ENCODE measurements around the gene BCL2L12. TPM values are rescaled to one million over a fixed set of nuclear protein-coding genes. Genes with fewer than 3 reads are reported as not detected.
"Not testable (repeated sequence)": the region's sequence is repeated elsewhere in the genome, so short reads cannot be mapped to it uniquely, and the experiment has no call there.

The BCL2L12 gene
- total RNA-seq, 1 donor from 2014 or later: 31.5 TPM

DNA sequence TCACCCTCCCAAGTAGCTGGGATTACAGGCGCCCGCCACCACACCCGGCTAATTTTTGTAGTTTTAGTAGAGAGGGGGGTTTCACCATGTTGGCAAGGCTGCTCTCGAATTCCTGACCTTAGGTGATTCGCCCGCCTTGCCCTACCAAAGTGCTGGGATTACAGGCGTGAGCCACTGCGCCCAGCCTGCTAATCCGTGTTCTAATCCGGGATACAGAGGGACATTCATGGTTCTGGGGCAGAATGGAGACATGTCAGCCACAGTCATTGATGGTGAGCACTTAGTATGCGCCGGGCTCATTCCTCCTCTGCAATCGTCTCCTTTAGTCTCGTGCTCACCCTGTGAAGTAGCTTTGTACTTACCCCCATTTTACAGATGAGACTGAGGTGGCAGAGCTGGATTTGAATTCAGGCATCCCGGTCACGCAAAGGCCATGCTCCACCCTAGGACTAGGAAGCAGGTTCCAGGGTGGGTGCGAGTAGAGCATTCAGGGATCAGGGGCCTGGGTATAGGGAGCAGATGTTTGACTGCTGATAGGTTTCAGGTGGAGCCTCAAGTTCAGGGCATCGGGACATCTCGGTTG lies 34.0 kb upstream of the BCL2L12 start:
- no peak overlapping the region for H2AFZ ChIP-seq (ENCODE audit: low read depth, low read length)
- H3K36me3 ChIP-seq (ENCODE audit: insufficient read depth, low read length): peaks cover 4% of the 10 kb centered on the region
- H3K4me1 ChIP-seq (ENCODE audit: insufficient read depth, low read length): peaks cover 9% of the 10 kb centered on the region
- Mint-ChIP-seq H3K36me3 (ENCODE audit: low read depth, unreplicated experiment) (peaks cover 13% of the 10 kb centered on the region), H3K4me1 (ENCODE audit: low read depth, unreplicated experiment) (peaks cover 5% of the 10 kb centered on the region), H3K27ac (ENCODE audit: unreplicated experiment) (no peak overlapping the region), H3K9me3 (ENCODE audit: unreplicated experiment) (peaks cover 1% of the 10 kb centered on the region), H3K27me3 (ENCODE audit: low read depth, unreplicated experiment) (no peaks in the 10 kb centered on the region), H3K4me3 (ENCODE audit: unreplicated experiment) (no peak overlapping the region)
- H3K27me3 ChIP-seq (ENCODE audit: insufficient read depth, low read length): no peaks in the 10 kb centered on the region
- TF ChIP-seq, protein P1, sequence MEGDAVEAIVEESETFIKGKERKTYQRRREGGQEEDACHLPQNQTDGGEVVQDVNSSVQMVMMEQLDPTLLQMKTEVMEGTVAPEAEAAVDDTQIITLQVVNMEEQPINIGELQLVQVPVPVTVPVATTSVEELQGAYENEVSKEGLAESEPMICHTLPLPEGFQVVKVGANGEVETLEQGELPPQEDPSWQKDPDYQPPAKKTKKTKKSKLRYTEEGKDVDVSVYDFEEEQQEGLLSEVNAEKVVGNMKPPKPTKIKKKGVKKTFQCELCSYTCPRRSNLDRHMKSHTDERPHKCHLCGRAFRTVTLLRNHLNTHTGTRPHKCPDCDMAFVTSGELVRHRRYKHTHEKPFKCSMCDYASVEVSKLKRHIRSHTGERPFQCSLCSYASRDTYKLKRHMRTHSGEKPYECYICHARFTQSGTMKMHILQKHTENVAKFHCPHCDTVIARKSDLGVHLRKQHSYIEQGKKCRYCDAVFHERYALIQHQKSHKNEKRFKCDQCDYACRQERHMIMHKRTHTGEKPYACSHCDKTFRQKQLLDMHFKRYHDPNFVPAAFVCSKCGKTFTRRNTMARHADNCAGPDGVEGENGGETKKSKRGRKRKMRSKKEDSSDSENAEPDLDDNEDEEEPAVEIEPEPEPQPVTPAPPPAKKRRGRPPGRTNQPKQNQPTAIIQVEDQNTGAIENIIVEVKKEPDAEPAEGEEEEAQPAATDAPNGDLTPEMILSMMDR (IDR thresholded peaks at IDR 0.05; ENCODE audit: insufficient read depth, low read depth, low read length): no peak
- TF ChIP-seq EZH2 (IDR thresholded peaks at IDR 0.05; ENCODE audit: insufficient read depth, low read length): no peak
- FAIRE-seq (no peak), DNase-seq (ENCODE audit: low read depth) (no peak)
- no peak overlapping the region for H3K9ac ChIP-seq (ENCODE audit: low read length)
- H3K4me3 ChIP-seq (ENCODE audit: insufficient read depth, low read depth, low read length): no peak overlapping the region
- H3K79me2 ChIP-seq (ENCODE audit: insufficient read depth, low read length): no peaks in the 10 kb centered on the region
- no peaks in the 10 kb centered on the region for H3K9me3 ChIP-seq (ENCODE audit: insufficient read depth, low read depth, low read length)
- peaks cover 5% of the 10 kb centered on the region for H4K20me1 ChIP-seq (ENCODE audit: insufficient read depth, low read length)
- no peak overlapping the region for H3K4me2 ChIP-seq (ENCODE audit: low read length)
- H3K27ac ChIP-seq (ENCODE audit: low read depth, low read length): no peak overlapping the region

DNA sequence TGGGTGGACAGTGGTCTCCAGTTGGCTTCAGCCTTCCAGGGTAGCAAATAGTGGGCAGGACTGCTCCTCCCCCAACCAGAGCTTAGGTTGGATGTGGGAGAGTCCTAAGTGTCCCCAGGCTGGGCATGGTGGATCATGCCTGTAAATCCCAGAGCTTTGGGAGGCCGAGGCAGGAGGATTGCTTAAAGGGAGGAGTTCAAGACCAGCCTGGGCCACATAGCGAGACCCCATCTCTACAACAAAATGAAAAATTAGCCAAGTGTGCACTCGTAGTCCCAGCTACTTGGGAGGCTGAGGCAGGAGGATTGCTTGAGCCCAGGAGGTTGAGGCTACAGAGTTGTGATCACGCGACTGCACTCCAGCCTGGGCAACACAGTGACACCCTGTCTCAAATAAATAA lies 33.2 kb upstream of the BCL2L12 start:
- H3K27ac Mint-ChIP-seq (ENCODE audit: unreplicated experiment): peak overlapping the region; percentile 12
- Histone ChIP-seq H3K4me1 (ENCODE audit: insufficient read depth, low read length) (peaks cover 9% of the 10 kb centered on the region), H3K27ac (ENCODE audit: low read depth, low read length) (no peak overlapping the region), H3K36me3 (ENCODE audit: insufficient read depth, low read length) (no peaks in the 10 kb centered on the region), H3K9me3 (ENCODE audit: insufficient read depth, low read depth, low read length) (no peaks in the 10 kb centered on the region), H4K20me1 (ENCODE audit: insufficient read depth, low read length) (peaks cover 5% of the 10 kb centered on the region), H3K79me2 (ENCODE audit: insufficient read depth, low read length) (no peaks in the 10 kb centered on the region), H3K9ac (ENCODE audit: low read length) (no peak overlapping the region), H3K4me2 (ENCODE audit: low read length) (no peak overlapping the region), H3K27me3 (ENCODE audit: insufficient read depth, low read length) (no peaks in the 10 kb centered on the region), H3K4me3 (ENCODE audit: insufficient read depth, low read depth, low read length) (no peak overlapping the region), H2AFZ (ENCODE audit: low read depth, low read length) (no peak overlapping the region)
- peaks cover 5% of the 10 kb centered on the region for H3K4me1 Mint-ChIP-seq (ENCODE audit: low read depth, unreplicated experiment)
- no peaks in the 10 kb centered on the region for H3K27me3 Mint-ChIP-seq (ENCODE audit: low read depth, unreplicated experiment)
- no peak overlapping the region for H3K4me3 Mint-ChIP-seq (ENCODE audit: unreplicated experiment)
- H3K9me3 Mint-ChIP-seq (ENCODE audit: unreplicated experiment): peaks cover 1% of the 10 kb centered on the region
- TF ChIP-seq, protein P1 (IDR thresholded peaks at IDR 0.05; ENCODE audit: insufficient read depth, low read depth, low read length): no peak
- no peak for TF ChIP-seq EZH2 (IDR thresholded peaks at IDR 0.05; ENCODE audit: insufficient read depth, low read length)
- peaks cover 13% of the 10 kb centered on the region for H3K36me3 Mint-ChIP-seq (ENCODE audit: low read depth, unreplicated experiment)
- DNase-seq (ENCODE audit: low read depth) (no peak), FAIRE-seq (no peak)

DNA sequence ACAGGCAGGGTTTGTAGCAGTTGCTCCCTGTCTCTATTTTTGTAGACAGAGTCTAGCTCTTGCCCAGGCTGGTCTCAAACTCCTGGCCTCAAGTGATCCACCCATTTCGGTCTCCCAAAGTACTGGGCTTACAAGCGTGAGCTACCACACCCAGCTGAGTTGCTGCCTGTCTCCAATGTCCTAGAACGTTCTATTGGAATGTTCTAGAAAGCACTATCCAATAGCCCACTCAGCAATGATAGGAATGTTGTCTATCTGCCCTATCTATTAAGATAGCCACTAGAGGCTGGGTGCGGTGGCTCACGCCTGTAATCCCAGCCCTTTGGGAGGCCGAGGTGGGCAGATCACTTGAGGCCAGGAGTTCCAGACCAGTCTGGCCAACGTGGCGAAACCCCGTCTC lies 32.5 kb upstream of the BCL2L12 start:
- H3K27me3 Mint-ChIP-seq (ENCODE audit: low read depth, unreplicated experiment); H3K9me3 Mint-ChIP-seq (ENCODE audit: unreplicated experiment); H3K9me3 ChIP-seq (ENCODE audit: insufficient read depth, low read depth, low read length); H3K4me3 ChIP-seq (ENCODE audit: insufficient read depth, low read depth, low read length); DNase-seq (ENCODE audit: low read depth); H3K27ac ChIP-seq (ENCODE audit: low read depth, low read length); H3K4me1 Mint-ChIP-seq (ENCODE audit: low read depth, unreplicated experiment); H3K27me3 ChIP-seq (ENCODE audit: insufficient read depth, low read length); H3K79me2 ChIP-seq (ENCODE audit: insufficient read depth, low read length); H2AFZ ChIP-seq (ENCODE audit: low read depth, low read length); FAIRE-seq; H3K4me3 Mint-ChIP-seq (ENCODE audit: unreplicated experiment); H4K20me1 ChIP-seq (ENCODE audit: insufficient read depth, low read length); H3K9ac ChIP-seq (ENCODE audit: low read length); H3K36me3 ChIP-seq (ENCODE audit: insufficient read depth, low read length); H3K4me2 ChIP-seq (ENCODE audit: low read length): not testable (repeated sequence)
- Mint-ChIP-seq H3K36me3 (ENCODE audit: low read depth, unreplicated experiment) (peaks cover 10% of the 10 kb centered on the region), H3K27ac (ENCODE audit: unreplicated experiment) (peak overlapping the region; percentile 77)
- H3K4me1 ChIP-seq (ENCODE audit: insufficient read depth, low read length): peaks cover 16% of the 10 kb centered on the region
